Testis (tissue), 2 donors: Measurements from ENCODE around the gene SDK2.

Source experiments
- POLR2A ChIP-seq: fragments of 450-650 bp; IDR thresholded peaks from one replicate; pipeline ENCODE4 v1.6.1; 2017; ENCODE audit warnings: antibody characterized with exemption, mild to moderate bottlenecking, moderate library complexity
- TF ChIP-seq, protein P1 (sequence below), 3 experiments: fragments of 450-650 bp in 2 of 3; fragments of 200-600 bp in 1 of 3; sonication (generic) in 1 of 3; IDR thresholded peaks; one replicate each; pipeline ENCODE4 v1.5.1; 2016 to 2019; ENCODE audit warnings: antibody characterized with exemption in 3 of 3, mild to moderate bottlenecking in 2 of 3, moderate library complexity in 1 of 3

DNA sequence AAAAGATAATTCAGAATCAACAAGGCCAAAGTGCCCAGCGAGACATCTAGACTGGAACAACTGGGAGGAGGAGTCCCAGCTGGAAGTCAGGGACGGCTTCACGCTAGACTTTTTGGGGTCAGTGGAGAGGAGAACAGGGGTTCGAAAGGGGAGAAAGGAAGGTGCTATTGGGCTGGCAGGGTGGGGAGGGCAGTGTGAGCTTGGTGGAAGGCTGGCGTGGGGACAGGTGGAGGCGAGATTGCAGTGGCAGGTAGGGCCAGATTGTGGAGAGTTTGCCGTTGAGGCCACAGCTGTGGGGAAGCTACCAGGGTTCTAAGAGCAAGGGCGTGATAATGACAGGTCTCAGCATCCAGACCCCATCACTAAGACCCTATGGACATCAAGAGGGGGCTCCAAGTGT, 10.5 kb downstream of the SDK2 start:
- TF ChIP-seq POLR2A = no peak
- TF ChIP-seq, protein P1, sequence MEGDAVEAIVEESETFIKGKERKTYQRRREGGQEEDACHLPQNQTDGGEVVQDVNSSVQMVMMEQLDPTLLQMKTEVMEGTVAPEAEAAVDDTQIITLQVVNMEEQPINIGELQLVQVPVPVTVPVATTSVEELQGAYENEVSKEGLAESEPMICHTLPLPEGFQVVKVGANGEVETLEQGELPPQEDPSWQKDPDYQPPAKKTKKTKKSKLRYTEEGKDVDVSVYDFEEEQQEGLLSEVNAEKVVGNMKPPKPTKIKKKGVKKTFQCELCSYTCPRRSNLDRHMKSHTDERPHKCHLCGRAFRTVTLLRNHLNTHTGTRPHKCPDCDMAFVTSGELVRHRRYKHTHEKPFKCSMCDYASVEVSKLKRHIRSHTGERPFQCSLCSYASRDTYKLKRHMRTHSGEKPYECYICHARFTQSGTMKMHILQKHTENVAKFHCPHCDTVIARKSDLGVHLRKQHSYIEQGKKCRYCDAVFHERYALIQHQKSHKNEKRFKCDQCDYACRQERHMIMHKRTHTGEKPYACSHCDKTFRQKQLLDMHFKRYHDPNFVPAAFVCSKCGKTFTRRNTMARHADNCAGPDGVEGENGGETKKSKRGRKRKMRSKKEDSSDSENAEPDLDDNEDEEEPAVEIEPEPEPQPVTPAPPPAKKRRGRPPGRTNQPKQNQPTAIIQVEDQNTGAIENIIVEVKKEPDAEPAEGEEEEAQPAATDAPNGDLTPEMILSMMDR (IDR thresholded peaks at IDR 0.05) = no peak
